Right renal cortex interstitium (tissue), 3 donors: ENCODE data around the gene PDYN. TPM values are rescaled to one million over a fixed set of nuclear protein-coding genes. Genes with fewer than 3 reads are reported as not detected.
A peak's percentile ranks its signal among the peaks of the same experiment; 100 is the strongest.

Source experiments
- DNase-seq, 3 donors: peaks; one replicate each; pipeline ENCODE4 v3.0.0-alpha.2; 2013; ENCODE audit warnings: low read depth in 3 of 3, low spot score in 2 of 3
- polyA plus RNA-seq, 3 donors: library from polyadenylated mRNA; unstranded; fragments of 120-200 nt; gene quantifications; one replicate each; pipeline ENCODE4 v1.2.1, GENCODE V29; 2013; ENCODE audit not compliant: insufficient read length in 3 of 3

PDYN gene
- polyA plus RNA-seq, 3 donors, result 0.23 to 0.75 (median 0.43) TPM

- DNase-seq, result no peak
These were observed 1.9 kb upstream of the PDYN start for GRCh38 chr20:1995531-1996310.

GRCh38 chr20:1994627-1995026 is 769 bp upstream of the PDYN start:
- no peak for DNase-seq

GRCh38 chr20:1992359-1993110 is 1.3 kb downstream of the PDYN start:
- DNase-seq, result no peak

- no peak for DNase-seq
These were observed 6.0 kb downstream of the PDYN start for GRCh38 chr20:1987826-1988225.

- DNase-seq, result no peak
These were observed 10.6 kb downstream of the PDYN start for GRCh38 chr20:1983301-1983700.

- DNase-seq, result no peak
These were observed 11.2 kb downstream of the PDYN start for GRCh38 chr20:1982686-1983085.

GRCh38 chr20:1979106-1979778 is 14.6 kb downstream of the PDYN start:
- no peak for DNase-seq

- no peak for DNase-seq
These were observed 18.6 kb downstream of the PDYN start for GRCh38 chr20:1975291-1975690.

- no peak for DNase-seq
These were observed 20.0 kb downstream of the PDYN start for GRCh38 chr20:1973601-1974440.

GRCh38 chr20:1971893-1972586 is 21.8 kb downstream of the PDYN start:
- DNase-seq, result no peak

GRCh38 chr20:1968964-1969363 is 24.9 kb downstream of the PDYN start:
- DNase-seq, result no peak

- peak; percentile 23 to 39 (median 32) for DNase-seq
These were observed 28.1 kb downstream of the PDYN start for GRCh38 chr20:1965520-1966351.

GRCh38 chr20:1964659-1965405 is 29.0 kb downstream of the PDYN start:
- DNase-seq, result no peak

- no peak for DNase-seq
These were observed 29.8 kb downstream of the PDYN start for GRCh38 chr20:1964061-1964460.

- DNase-seq, result no peak
These were observed 32.5 kb downstream of the PDYN start for GRCh38 chr20:1961374-1961773.

GRCh38 chr20:1959156-1959555 is 34.7 kb downstream of the PDYN start:
- DNase-seq, result no peak

- DNase-seq, result no peak
These were observed 35.4 kb downstream of the PDYN start for GRCh38 chr20:1958426-1958825.

GRCh38 chr20:1955217-1955616 is 38.6 kb downstream of the PDYN start:
- DNase-seq, result no peak
